Gastroesophageal sphincter (tissue), 4 donors: Measurements from ENCODE around the gene ORAI3. TPM values are rescaled to one million over a fixed set of nuclear protein-coding genes. Genes with fewer than 3 reads are reported as not detected.

Experiments
- ATAC-seq: fragments of 150-250 bp; one replicate; pipeline ENCODE4 v1.9.1; 2016; ENCODE audit warnings: mild to moderate bottlenecking, moderate library complexity
- H3K27ac ChIP-seq, 4 donors: fragments of 200-600 bp; sonication (generic) in 3 of 4; 1 replicate in 3 of 4; 2 replicates in 1 of 4; pipeline ENCODE4 v1.5.1; 2016 to 2019
- H3K27me3 ChIP-seq: fragments of 200-600 bp; sonication (generic); one replicate; pipeline ENCODE4 v1.5.1; 2019
- H3K36me3 ChIP-seq, 2 donors: fragments of 200-600 bp; sonication (generic); one replicate each; pipeline ENCODE4 v1.5.1; 2019; ENCODE audit warnings: control low read depth in 1 of 2
- H3K4me1 ChIP-seq, 3 donors: fragments of 200-600 bp; sonication (generic); 1 replicate in 2 of 3; 2 replicates in 1 of 3; pipeline ENCODE4 v1.5.1; 2016 to 2019; ENCODE audit warnings: control low read depth in 2 of 3
- H3K4me3 ChIP-seq, 2 donors: fragments of 200-600 bp; sonication (generic); one replicate each; pipeline ENCODE4 v1.5.1; 2019; ENCODE audit warnings: mild to moderate bottlenecking in 1 of 2, moderate library complexity in 1 of 2
- H3K9me3 ChIP-seq, 3 donors: fragments of 200-600 bp; sonication (generic); one replicate each; pipeline ENCODE4 v1.5.1; 2017 to 2019; ENCODE audit warnings: control low read depth in 2 of 3
- CTCF ChIP-seq, 4 experiments: fragments of 200-600 bp in 2 of 4; fragments of 450-650 bp in 2 of 4; sonication (generic) in 1 of 4; IDR thresholded peaks; one replicate each; pipeline ENCODE4 v1.5.1; 2017 to 2019; ENCODE audit warnings: antibody characterized with exemption in 4 of 4, mild to moderate bottlenecking in 2 of 4, moderate library complexity in 2 of 4
- EP300 ChIP-seq: sonication (generic); formaldehyde crosslinking; IDR thresholded peaks from one replicate; pipeline ENCODE4 v1.6.1; 2017; ENCODE audit warnings: antibody characterized with exemption, mild to moderate bottlenecking
- POLR2A ChIP-seq, 2 donors: fragments of 450-650 bp; IDR thresholded peaks; one replicate each; pipeline ENCODE4 v1.6.1; 2017; ENCODE audit warnings: antibody characterized with exemption in 2 of 2, mild to moderate bottlenecking in 2 of 2, moderate library complexity in 1 of 2
- POLR2AphosphoS5 ChIP-seq: sonication (generic); formaldehyde crosslinking; IDR thresholded peaks from one replicate; pipeline ENCODE4 v1.6.1; 2017; ENCODE audit warnings: antibody characterized with exemption
- WGBS, 2 donors: methylation state at CpG; one replicate each; pipeline ENCODE4 v1.1.5; 2018; ENCODE audit warnings: low coverage in 1 of 2; 5-methylcytosine and 5-hydroxymethylcytosine counted together
- total RNA-seq, 4 donors: library from RNA; depleted of rRNA; stranded (reverse); fragments of >200 nt; gene quantifications; one replicate each; pipeline ENCODE4 v1.1.0, GENCODE V29; 2016

Gene ORAI3
- total RNA-seq, 4 donors from 2014 or later, result 23.7 to 51.5 (median 40.0) TPM

GRCh38 chr16:30983898-30984610 lies 35.2 kb downstream of the ORAI3 start:
- ATAC-seq, result no peak
- no CpG with 5 or more reads among the region's 14 CpGs for WGBS, 2 donors

GRCh38 chr16:30984669-30985400 lies 36.0 kb downstream of the ORAI3 start, which contains the start of gene HSD3B7:
Gene HSD3B7 (plus strand): TSS chr16:30985207. CDS start chr16:30985659, 452 bp downstream.
- Histone ChIP-seq H3K4me3 (peak within 1 kb of the TSS; percentile 11 to 54), H3K36me3 (peaks cover 0 to 64% of the 10 kb centered on the region in 2 donors), H3K27ac (peak within 1 kb of the TSS in 3 of 4 donors; percentile 68 to 80 (median 80)), H3K9me3 (no peaks in the 10 kb centered on the region), H3K27me3 (no peaks in the 10 kb centered on the region), H3K4me1 (peaks cover 0 to 19% (median 9%) of the 10 kb centered on the region in 3 donors)
- 19 to 43% methylated on average over 4 to 12 of the region's 24 CpGs for WGBS, 2 donors
- peak; percentile 86 for ATAC-seq
- TF ChIP-seq POLR2A (IDR thresholded peaks at IDR 0.05) (no peak), CTCF (IDR thresholded peaks at IDR 0.05) (peak in 3 of 4 experiments; percentile 95 to 99 (median 97)), POLR2AphosphoS5 (peak; percentile 66), EP300 (no peak)

More at GRCh38 chr16:30983898-30984610, 35.2 kb downstream of the ORAI3 start:
- H3K36me3 ChIP-seq, result peaks cover 0 to 71% of the 10 kb centered on the region in 2 donors
- no peaks in the 10 kb centered on the region for H3K27me3 ChIP-seq
- H3K4me1 ChIP-seq, result peaks cover 0 to 19% (median 9%) of the 10 kb centered on the region in 3 donors
- H3K27ac ChIP-seq, result peak overlapping the region in 3 of 4 donors; percentile 68 to 80 (median 80)
- no peak overlapping the region for H3K4me3 ChIP-seq
- TF ChIP-seq POLR2AphosphoS5 (no peak), POLR2A (IDR thresholded peaks at IDR 0.05) (no peak), CTCF (IDR thresholded peaks at IDR 0.05) (no peak), EP300 (no peak)
- no peaks in the 10 kb centered on the region for H3K9me3 ChIP-seq

- peak overlapping the region in 3 of 4 donors; percentile 68 to 80 (median 80) for H3K27ac ChIP-seq
- H3K9me3 ChIP-seq, result no peaks in the 10 kb centered on the region
- peak; percentile 49 for ATAC-seq
- no peaks in the 10 kb centered on the region for H3K27me3 ChIP-seq
- peaks cover 0 to 56% of the 10 kb centered on the region in 2 donors for H3K36me3 ChIP-seq
- peak overlapping the region; percentile 11 to 54 for H3K4me3 ChIP-seq
- no CpG with 5 or more reads among the region's 20 CpGs for WGBS, 2 donors
- no peak for TF ChIP-seq POLR2AphosphoS5
- TF ChIP-seq CTCF (IDR thresholded peaks at IDR 0.05), result no peak
- TF ChIP-seq POLR2A (IDR thresholded peaks at IDR 0.05), result no peak
- TF ChIP-seq EP300, result no peak
- peaks cover 0 to 19% (median 9%) of the 10 kb centered on the region in 3 donors for H3K4me1 ChIP-seq
Observed at GRCh38 chr16:30985401-30986128, 36.7 kb downstream of the ORAI3 start.

- H3K9me3 ChIP-seq, result no peaks in the 10 kb centered on the region
- H3K27me3 ChIP-seq, result no peaks in the 10 kb centered on the region
- peak overlapping the region in 2 of 4 donors; percentile 80 for H3K27ac ChIP-seq
- peaks cover 0 to 48% of the 10 kb centered on the region in 2 donors for H3K36me3 ChIP-seq
- WGBS, 2 donors, result 100% methylated on average over 1 of the region's 29 CpGs; no CpG with 5 or more reads in 1 of the 2 donors
- H3K4me3 ChIP-seq, result no peak overlapping the region
- no peak for TF ChIP-seq CTCF (IDR thresholded peaks at IDR 0.05)
- TF ChIP-seq EP300, result no peak
- no peak for TF ChIP-seq POLR2A (IDR thresholded peaks at IDR 0.05)
- TF ChIP-seq POLR2AphosphoS5, result no peak
- H3K4me1 ChIP-seq, result peaks cover 0 to 19% (median 9%) of the 10 kb centered on the region in 3 donors
- no peak for ATAC-seq
Observed at GRCh38 chr16:30986129-30986991, 37.5 kb downstream of the ORAI3 start.
